Parathyroid adenoma (tissue), 2 donors: Measurements from ENCODE around the gene LRP1B.

Source experiments
- H2AFZ ChIP-seq: fragments of 300-600 bp; sonication (generic); one replicate; pipeline ENCODE4 v1.7.0; 2017; ENCODE audit warnings: antibody characterized with exemption, mild to moderate bottlenecking
- H3K27ac ChIP-seq: fragments of 300-600 bp; sonication (generic); one replicate; pipeline ENCODE4 v1.7.0; 2017
- H3K27me3 ChIP-seq: fragments of 300-600 bp; sonication (generic); one replicate; pipeline ENCODE4 v1.7.0; 2017; ENCODE audit warnings: low read length; ENCODE audit not compliant: control insufficient read depth, insufficient read depth
- H3K36me3 ChIP-seq: fragments of 300-600 bp; sonication (generic); one replicate; pipeline ENCODE4 v1.7.0; 2017; ENCODE audit warnings: low read length; ENCODE audit not compliant: control insufficient read depth, insufficient read depth
- H3K4me1 ChIP-seq: fragments of 300-600 bp; sonication (generic); one replicate; pipeline ENCODE4 v1.7.0; 2017; ENCODE audit warnings: control low read depth
- H3K4me2 ChIP-seq: fragments of 300-600 bp; sonication (generic); one replicate; pipeline ENCODE4 v1.7.0; 2017; ENCODE audit warnings: low read length
- H3K4me3 ChIP-seq: fragments of 300-600 bp; sonication (generic); one replicate; pipeline ENCODE4 v1.7.0; 2017; ENCODE audit warnings: low read depth, low read length
- H3K79me2 ChIP-seq: fragments of 300-600 bp; sonication (generic); one replicate; pipeline ENCODE4 v1.7.0; 2017; ENCODE audit warnings: control low read depth
- H3K9ac ChIP-seq: fragments of 300-600 bp; sonication (generic); one replicate; pipeline ENCODE4 v1.7.0; 2017; ENCODE audit warnings: mild to moderate bottlenecking
- H3K9me3 ChIP-seq: fragments of 300-600 bp; sonication (generic); one replicate; pipeline ENCODE4 v1.7.0; 2017; ENCODE audit warnings: low read length; ENCODE audit not compliant: control insufficient read depth
- TF ChIP-seq, protein P1 (sequence below): fragments of 300-600 bp; sonication (generic); IDR thresholded peaks from one replicate; pipeline ENCODE4 v1.7.0; 2017; ENCODE audit warnings: antibody characterized with exemption, mild to moderate bottlenecking
- donor health status: primary hyperparathyroidism.

Gene LRP1B

DNA sequence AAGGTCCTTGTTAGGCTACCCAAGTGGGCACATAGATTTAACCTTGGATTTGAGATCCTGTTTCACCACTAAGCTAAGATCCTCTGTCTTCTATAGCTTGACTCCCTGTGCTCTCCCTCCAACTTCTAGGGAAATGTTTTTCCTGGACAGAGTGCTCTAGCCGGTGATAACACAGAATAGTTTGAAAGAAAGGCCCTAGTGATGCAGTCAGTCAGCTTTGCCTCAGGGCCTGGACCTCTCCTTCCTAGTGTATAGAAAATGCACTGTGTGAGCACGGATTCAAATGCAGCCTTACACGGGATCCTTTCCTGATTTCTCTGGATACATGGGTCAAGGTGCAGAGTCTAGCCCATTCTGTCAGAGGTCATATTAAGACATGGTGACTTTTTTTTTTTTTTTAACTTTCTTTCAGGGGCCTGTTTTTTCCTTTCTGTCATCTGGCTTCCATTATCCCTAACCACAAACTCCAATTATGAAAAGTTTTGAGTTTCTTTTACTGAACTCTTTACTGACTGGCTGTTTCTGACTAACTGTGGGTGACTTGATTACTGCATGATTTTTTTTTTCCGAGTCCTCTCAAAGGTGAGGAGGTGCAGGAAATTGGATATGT is 122.6 kb downstream of the LRP1B start:
- Histone ChIP-seq H3K36me3 (no peaks in the 10 kb centered on the region), H3K4me2 (no peak overlapping the region), H2AFZ (no peak overlapping the region), H3K27ac (no peak overlapping the region), H3K27me3 (no peaks in the 10 kb centered on the region), H3K9ac (no peak overlapping the region), H3K4me3 (no peak overlapping the region), H3K9me3 (no peaks in the 10 kb centered on the region), H3K4me1 (no peaks in the 10 kb centered on the region), H3K79me2 (no peaks in the 10 kb centered on the region)
- TF ChIP-seq, protein P1, sequence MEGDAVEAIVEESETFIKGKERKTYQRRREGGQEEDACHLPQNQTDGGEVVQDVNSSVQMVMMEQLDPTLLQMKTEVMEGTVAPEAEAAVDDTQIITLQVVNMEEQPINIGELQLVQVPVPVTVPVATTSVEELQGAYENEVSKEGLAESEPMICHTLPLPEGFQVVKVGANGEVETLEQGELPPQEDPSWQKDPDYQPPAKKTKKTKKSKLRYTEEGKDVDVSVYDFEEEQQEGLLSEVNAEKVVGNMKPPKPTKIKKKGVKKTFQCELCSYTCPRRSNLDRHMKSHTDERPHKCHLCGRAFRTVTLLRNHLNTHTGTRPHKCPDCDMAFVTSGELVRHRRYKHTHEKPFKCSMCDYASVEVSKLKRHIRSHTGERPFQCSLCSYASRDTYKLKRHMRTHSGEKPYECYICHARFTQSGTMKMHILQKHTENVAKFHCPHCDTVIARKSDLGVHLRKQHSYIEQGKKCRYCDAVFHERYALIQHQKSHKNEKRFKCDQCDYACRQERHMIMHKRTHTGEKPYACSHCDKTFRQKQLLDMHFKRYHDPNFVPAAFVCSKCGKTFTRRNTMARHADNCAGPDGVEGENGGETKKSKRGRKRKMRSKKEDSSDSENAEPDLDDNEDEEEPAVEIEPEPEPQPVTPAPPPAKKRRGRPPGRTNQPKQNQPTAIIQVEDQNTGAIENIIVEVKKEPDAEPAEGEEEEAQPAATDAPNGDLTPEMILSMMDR = no peak

DNA sequence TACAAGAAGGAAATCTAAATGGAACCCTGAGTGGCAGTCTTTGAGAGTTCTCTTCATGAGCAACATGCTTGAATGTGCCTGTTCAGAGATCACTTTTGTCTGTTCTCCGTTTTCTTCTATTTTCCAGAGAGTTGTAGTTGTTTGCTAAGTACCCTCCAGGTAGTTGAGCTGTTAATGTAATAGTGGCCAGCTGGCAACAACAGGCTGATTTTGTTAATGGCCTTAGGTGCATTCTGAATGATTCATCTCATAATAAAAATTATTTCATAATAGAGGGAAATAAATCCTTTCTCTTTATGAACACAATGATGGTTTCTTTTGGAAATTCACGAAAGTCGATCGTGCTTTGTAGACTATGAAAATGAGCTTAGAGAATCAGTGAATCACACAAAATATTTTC is 136.8 kb downstream of the LRP1B start:
- H3K9ac ChIP-seq = no peak overlapping the region
- H3K9me3 ChIP-seq = no peaks in the 10 kb centered on the region
- no peak overlapping the region for H3K27ac ChIP-seq
- no peaks in the 10 kb centered on the region for H3K4me1 ChIP-seq
- TF ChIP-seq, protein P1 = no peak
- no peaks in the 10 kb centered on the region for H3K27me3 ChIP-seq
- H2AFZ ChIP-seq = no peak overlapping the region
- H3K4me3 ChIP-seq = no peak overlapping the region
- H3K36me3 ChIP-seq = no peaks in the 10 kb centered on the region
- no peaks in the 10 kb centered on the region for H3K79me2 ChIP-seq
- no peak overlapping the region for H3K4me2 ChIP-seq

DNA sequence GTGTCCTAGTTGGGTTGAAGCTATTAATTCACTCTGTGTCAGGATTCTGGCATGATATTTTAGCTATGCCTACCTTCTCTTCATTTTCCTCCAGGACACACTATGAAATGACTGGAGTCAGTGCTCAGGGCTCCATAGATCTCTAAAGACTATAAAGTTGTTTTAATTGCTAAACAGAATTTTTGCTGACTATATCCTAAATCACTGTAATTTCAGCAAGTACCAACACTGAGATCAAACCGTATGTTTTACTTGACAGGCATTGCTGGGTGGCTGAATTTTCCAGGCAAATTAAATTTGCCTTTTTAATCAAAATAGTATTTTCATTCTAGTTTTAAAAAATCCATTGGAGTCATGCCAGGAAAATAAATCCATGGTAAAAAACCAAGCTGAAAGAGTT is 138.1 kb downstream of the LRP1B start:
- no peak overlapping the region for H2AFZ ChIP-seq
- H3K4me3 ChIP-seq = no peak overlapping the region
- H3K4me1 ChIP-seq = no peaks in the 10 kb centered on the region
- no peak overlapping the region for H3K9ac ChIP-seq
- no peak overlapping the region for H3K27ac ChIP-seq
- no peaks in the 10 kb centered on the region for H3K36me3 ChIP-seq
- H3K9me3 ChIP-seq = no peaks in the 10 kb centered on the region
- H3K4me2 ChIP-seq = no peak overlapping the region
- TF ChIP-seq, protein P1 = no peak
- no peaks in the 10 kb centered on the region for H3K79me2 ChIP-seq
- no peaks in the 10 kb centered on the region for H3K27me3 ChIP-seq

DNA sequence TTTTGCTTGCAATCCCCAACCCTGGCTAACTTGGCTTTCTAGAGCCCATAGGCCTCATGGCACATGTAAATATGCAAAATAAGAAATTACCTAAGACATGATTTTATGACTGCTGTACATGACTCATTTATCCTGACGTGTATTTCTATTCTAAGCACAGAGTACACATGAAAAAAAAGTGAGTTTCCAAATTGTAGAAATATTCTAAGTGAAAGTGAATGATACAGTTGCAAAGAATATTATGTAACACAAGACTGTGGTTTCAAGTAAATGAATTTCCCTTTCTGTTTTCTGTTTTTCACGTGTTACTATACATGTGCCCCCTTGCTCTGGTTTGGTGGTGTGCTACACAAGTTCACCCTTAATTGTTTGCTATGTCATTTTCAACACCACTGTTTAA is 162.4 kb downstream of the LRP1B start:
- Histone ChIP-seq H3K27ac (no peak overlapping the region), H3K4me3 (no peak overlapping the region), H2AFZ (no peak overlapping the region), H3K9me3 (no peaks in the 10 kb centered on the region), H3K79me2 (no peaks in the 10 kb centered on the region), H3K4me1 (no peaks in the 10 kb centered on the region), H3K4me2 (no peak overlapping the region), H3K36me3 (no peaks in the 10 kb centered on the region), H3K9ac (no peak overlapping the region), H3K27me3 (no peaks in the 10 kb centered on the region)
- TF ChIP-seq, protein P1 = no peak

DNA sequence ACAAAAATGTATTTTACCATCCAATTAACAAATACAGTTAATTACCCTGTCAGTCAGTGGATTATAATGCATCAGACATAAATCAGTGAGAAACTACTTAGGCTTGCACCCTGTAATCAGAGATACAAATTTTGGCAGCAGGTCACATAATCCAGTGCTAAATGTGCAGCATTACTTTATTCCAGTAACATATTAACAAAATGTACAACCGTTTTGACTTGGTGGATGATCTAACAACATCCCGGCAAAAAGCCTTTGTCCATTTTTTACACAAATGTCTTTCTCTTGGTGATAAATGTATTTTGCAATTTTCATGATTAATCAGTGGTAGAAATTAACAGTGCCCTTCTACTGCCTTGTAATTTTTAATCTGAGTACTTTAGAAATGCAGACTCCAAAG is 162.8 kb downstream of the LRP1B start:
- Histone ChIP-seq H3K4me2 (no peak overlapping the region), H3K9ac (no peak overlapping the region), H3K4me1 (no peaks in the 10 kb centered on the region), H3K27me3 (no peaks in the 10 kb centered on the region), H3K9me3 (no peaks in the 10 kb centered on the region), H3K79me2 (no peaks in the 10 kb centered on the region), H3K36me3 (no peaks in the 10 kb centered on the region), H2AFZ (no peak overlapping the region), H3K27ac (no peak overlapping the region), H3K4me3 (no peak overlapping the region)
- TF ChIP-seq, protein P1 = no peak
